H9 (cell line): ENCODE results near the gene MAD1L1. TPM values are rescaled to one million over a fixed set of nuclear protein-coding genes. Genes with fewer than 3 reads are reported as not detected.

Experiments used
- DNase-seq: peaks from one replicate; pipeline ENCODE4 v3.0.0-alpha.2; 2017
- H2AFZ ChIP-seq: one replicate; pipeline ENCODE4 v1.6.1; 2013; ENCODE audit warnings: mild to moderate bottlenecking, low read length, control low read depth, moderate library complexity
- H2AK5ac ChIP-seq: 2 replicates; pipeline ENCODE4 v1.6.1; 2013; ENCODE audit warnings: low read length, control low read depth, mixed read lengths; ENCODE audit not compliant: insufficient read length
- H2BK120ac ChIP-seq: one replicate; pipeline ENCODE4 v1.6.1; 2013; ENCODE audit warnings: low read depth, mild to moderate bottlenecking, low read length, control low read depth, inconsistent platforms; ENCODE audit not compliant: poor library complexity, severe bottlenecking
- H2BK12ac ChIP-seq: 2 replicates; pipeline ENCODE4 v1.6.1; 2013; ENCODE audit warnings: low read length, control low read depth, mixed read lengths, low read depth; ENCODE audit not compliant: insufficient read length
- H2BK15ac ChIP-seq: 2 replicates; pipeline ENCODE4 v1.6.1; 2013; ENCODE audit warnings: low read depth, low read length, control low read depth
- H2BK20ac ChIP-seq: one replicate; pipeline ENCODE4 v1.6.1; 2013; ENCODE audit warnings: low read depth, mild to moderate bottlenecking, low read length, control low read depth, inconsistent platforms; ENCODE audit not compliant: poor library complexity, severe bottlenecking
- H2BK5ac ChIP-seq: 2 replicates; pipeline ENCODE4 v1.6.1; 2013; ENCODE audit warnings: low read length, control low read depth, mixed read lengths; ENCODE audit not compliant: insufficient read length
- H3K14ac ChIP-seq: 2 replicates; pipeline ENCODE4 v1.6.1; 2013; ENCODE audit warnings: low read length, control low read depth; ENCODE audit not compliant: insufficient read depth
- H3K18ac ChIP-seq: 2 replicates; pipeline ENCODE4 v1.6.1; 2013; ENCODE audit warnings: low read depth, mild to moderate bottlenecking, mixed read lengths, low read length, control low read depth; ENCODE audit not compliant: insufficient read length
- H3K23ac ChIP-seq: 2 replicates; pipeline ENCODE4 v1.6.1; 2013; ENCODE audit warnings: low read length, control low read depth, mixed read lengths, low read depth; ENCODE audit not compliant: insufficient read length
- H3K23me2 ChIP-seq: 2 replicates; pipeline ENCODE4 v1.6.1; 2013; ENCODE audit warnings: low read depth, mild to moderate bottlenecking, mixed read lengths, low read length, control low read depth; ENCODE audit not compliant: insufficient read length, poor library complexity, severe bottlenecking
- H3K27ac ChIP-seq: 2 replicates; pipeline ENCODE4 v1.5.1; 2013; ENCODE audit warnings: low read length, control low read depth, mixed read lengths, low read depth; ENCODE audit not compliant: insufficient read length
- H3K27me3 ChIP-seq: 2 replicates; pipeline ENCODE4 v1.6.1; 2013; ENCODE audit warnings: low read length, control low read depth, inconsistent platforms; ENCODE audit not compliant: insufficient read depth
- H3K4ac ChIP-seq: 2 replicates; pipeline ENCODE4 v1.6.1; 2013; ENCODE audit warnings: low read depth, mild to moderate bottlenecking, control low read depth, inconsistent platforms, low read length, moderate library complexity
- H3K4me1 ChIP-seq: 2 replicates; pipeline ENCODE4 v1.6.1; 2013; ENCODE audit warnings: low read length, control low read depth, inconsistent platforms; ENCODE audit not compliant: insufficient read depth
- H3K4me2 ChIP-seq: 2 replicates; pipeline ENCODE4 v1.6.1; 2013; ENCODE audit warnings: low read length, control low read depth, mixed read lengths; ENCODE audit not compliant: insufficient read length, insufficient read depth
- H3K56ac ChIP-seq: 2 replicates; pipeline ENCODE4 v1.6.1; 2013; ENCODE audit warnings: low read depth, mild to moderate bottlenecking, mixed read lengths, low read length, control low read depth; ENCODE audit not compliant: insufficient read length
- H3K79me1 ChIP-seq: 2 replicates; pipeline ENCODE4 v1.6.1; 2013; ENCODE audit warnings: low read depth, mild to moderate bottlenecking, moderate library complexity, low read length, control low read depth, inconsistent platforms; ENCODE audit not compliant: insufficient read depth, poor library complexity, severe bottlenecking
- H3K79me2 ChIP-seq: 2 replicates; pipeline ENCODE4 v1.6.1; 2013; ENCODE audit warnings: low read length, control low read depth, inconsistent platforms; ENCODE audit not compliant: insufficient read depth
- H3K9ac ChIP-seq: 2 replicates; pipeline ENCODE4 v1.6.1; 2013; ENCODE audit warnings: low read length, control low read depth, mixed read lengths; ENCODE audit not compliant: insufficient read length; ENCODE audit errors: extremely low read depth
- H3K9me3 ChIP-seq: one replicate; pipeline ENCODE4 v1.6.1; 2013; ENCODE audit warnings: low read depth, low read length, inconsistent platforms; ENCODE audit not compliant: control insufficient read depth
- H3T11ph ChIP-seq: one replicate; pipeline ENCODE4 v1.6.1; 2013; ENCODE audit warnings: mild to moderate bottlenecking, low read length, control low read depth, inconsistent platforms
- H4K20me1 ChIP-seq: one replicate; pipeline ENCODE4 v1.6.1; 2013; ENCODE audit not compliant: control insufficient read depth, insufficient read length, insufficient read depth
- H4K5ac ChIP-seq: 2 replicates; pipeline ENCODE4 v1.6.1; 2013; ENCODE audit warnings: low read depth, mild to moderate bottlenecking, mixed read lengths, low read length, control low read depth; ENCODE audit not compliant: insufficient read length
- H4K8ac ChIP-seq: replicated peaks from 2 replicates; pipeline ENCODE4 v1.6.1; 2013; ENCODE audit warnings: low read length, control low read depth, mixed read lengths, low read depth; ENCODE audit not compliant: insufficient read length
- H4K91ac ChIP-seq: 2 replicates; pipeline ENCODE4 v1.6.1; 2013; ENCODE audit warnings: low read depth, mild to moderate bottlenecking, moderate library complexity, mixed read lengths, low read length, control low read depth; ENCODE audit not compliant: insufficient read length
- H3K27ac Mint-ChIP-seq, 3 experiments: 2 replicates in 2 of 3; 3 replicates in 1 of 3; pipeline ENCODE4 v1.8.0; 2020 to 2021; ENCODE audit warnings: mixed read lengths in 3 of 3, mild to moderate bottlenecking in 1 of 3, moderate library complexity in 1 of 3
- H3K27me3 Mint-ChIP-seq: 2 replicates; pipeline ENCODE4 v1.8.0; 2021; ENCODE audit warnings: low read depth, mild to moderate bottlenecking, moderate library complexity, mixed read lengths
- H3K36me3 Mint-ChIP-seq, 3 experiments: 2 replicates in 2 of 3; 3 replicates in 1 of 3; pipeline ENCODE4 v1.8.0; 2020 to 2021; ENCODE audit warnings: low read depth in 3 of 3, mixed read lengths in 3 of 3; ENCODE audit not compliant: insufficient read depth in 1 of 3
- H3K4me1 Mint-ChIP-seq, 2 experiments: 2 replicates each; pipeline ENCODE4 v1.8.0; 2020; ENCODE audit warnings: mixed read lengths in 2 of 2
- H3K4me3 Mint-ChIP-seq, 2 experiments: 2 replicates in 1 of 2; 3 replicates in 1 of 2; pipeline ENCODE4 v1.8.0; 2020 to 2021; ENCODE audit warnings: mild to moderate bottlenecking in 2 of 2, mixed read lengths in 2 of 2, moderate library complexity in 1 of 2
- H3K9me3 Mint-ChIP-seq, 2 experiments: 2 replicates in 1 of 2; 3 replicates in 1 of 2; pipeline ENCODE4 v1.8.0; 2020; ENCODE audit warnings: mild to moderate bottlenecking in 2 of 2, mixed read lengths in 2 of 2, moderate library complexity in 1 of 2
- CTCF ChIP-seq: fragments of 200-600 bp; sonication (generic); conservative IDR thresholded peaks from 3 replicates; pipeline ENCODE4 v1.8.0; 2021; ENCODE audit warnings: antibody characterized with exemption, mild to moderate bottlenecking
- WGBS: extraction: QIAGEN DNeasy Blood & Tissue Kit; methylation state at CpG from one replicate; pipeline ENCODE4 v1.1.7; 2013; ENCODE audit warnings: missing lambda C conversion rate, low lambda C conversion rate, mixed read lengths; ENCODE audit not compliant: insufficient read length; ENCODE audit errors: extremely low coverage; 5-methylcytosine and 5-hydroxymethylcytosine counted together
- total RNA-seq: library from RNA; stranded (reverse); gene quantifications from 2 replicates; pipeline ENCODE4 v1.2.1, GENCODE V29; 2021

MAD1L1 gene
- total RNA-seq, 1 experiment from 2014 or later: 39.0 TPM

- Mint-ChIP-seq H3K4me1 (no peaks in the 10 kb centered on the region; a peak in 1 of 4 replicates), H3K4me3 (no peak overlapping the region), H3K9me3 (no peaks in the 10 kb centered on the region), H3K27ac (peak overlapping the region; percentile 48 to 93 (median 92); a peak in 3 of 7 replicates), H3K36me3 (peaks cover 4 to 6% (median 4%) of the 10 kb centered on the region in 3 experiments; a peak in 3 of 7 replicates), H3K27me3 (no peaks in the 10 kb centered on the region; the same call in 1 of the 2 replicates)
- Histone ChIP-seq H3T11ph (no peak overlapping the region), H2BK12ac (no peak overlapping the region), H2BK20ac (no peak overlapping the region), H3K14ac (no peak overlapping the region), H2BK5ac (no peak overlapping the region), H3K9ac (no peak overlapping the region), H3K79me1 (no peaks in the 10 kb centered on the region), H3K79me2 (no peaks in the 10 kb centered on the region), H3K4me1 (no peaks in the 10 kb centered on the region), H3K4me2 (no peak overlapping the region), H3K56ac (no peak overlapping the region), H2AFZ (no peak overlapping the region), H2BK120ac (no peak overlapping the region), H3K27ac (no peak overlapping the region), H4K8ac (no peak overlapping the region), H3K23ac (no peak overlapping the region), H3K23me2 (no peaks in the 10 kb centered on the region), H3K18ac (no peak overlapping the region), H3K4ac (no peak overlapping the region), H3K9me3 (no peaks in the 10 kb centered on the region), H3K27me3 (no peaks in the 10 kb centered on the region), H2BK15ac (no peak overlapping the region), H4K91ac (no peak overlapping the region), H4K20me1 (no peaks in the 10 kb centered on the region), H2AK5ac (no peak overlapping the region), H4K5ac (no peak overlapping the region)
- DNase-seq: no peak
- TF ChIP-seq CTCF: no peak
- no CpG with 5 or more reads among the region's 14 CpGs for WGBS
Observed at GRCh38 chr7:2123916-2124315, 108.8 kb downstream of the MAD1L1 start.
